Natural killer cell treated with Interleukin-12 subunit alpha and Interleukin-12 subunit beta and Interleukin-15 and Interleukin-18, amount 100 ng/mL, for 72 hours (primary cell): ENCODE measurements around the gene KIF7. TPM values are rescaled to one million over a fixed set of nuclear protein-coding genes. Genes with fewer than 3 reads are reported as not detected.

Experiments used
- ATAC-seq, 2 donors: fragments of 150-1000 bp; cut with Tn5 transposase in 1 of 2; sonication (Bioruptor Pico), chemical (Tn5 transposase) in 1 of 2; 2 replicates each; pipeline ENCODE4 v1.10.0; 2021
- DNase-seq: peaks from one replicate; pipeline ENCODE4 v3.0.0; 2022; ENCODE audit warnings: low spot score
- H3K27ac Mint-ChIP-seq, 2 donors: 1 replicate in 1 of 2; 2 replicates in 1 of 2; pipeline ENCODE4 v1.8.0; 2022; ENCODE audit warnings: mixed read lengths in 2 of 2, mild to moderate bottlenecking in 1 of 2, moderate library complexity in 1 of 2
- H3K27me3 Mint-ChIP-seq, 2 donors: 1 replicate in 1 of 2; 2 replicates in 1 of 2; pipeline ENCODE4 v1.8.0; 2022; ENCODE audit warnings: mixed read lengths in 2 of 2
- H3K36me3 Mint-ChIP-seq: one replicate; pipeline ENCODE4 v1.8.0; 2022; ENCODE audit warnings: mixed read lengths
- H3K4me1 Mint-ChIP-seq, 2 donors: 1 replicate in 1 of 2; 2 replicates in 1 of 2; pipeline ENCODE4 v1.8.0; 2022; ENCODE audit warnings: low read depth in 2 of 2, mixed read lengths in 2 of 2, mild to moderate bottlenecking in 1 of 2
- H3K4me3 Mint-ChIP-seq: one replicate; pipeline ENCODE4 v1.8.0; 2022; ENCODE audit warnings: mixed read lengths
- H3K9me3 Mint-ChIP-seq: 2 replicates; pipeline ENCODE4 v1.8.0; 2022; ENCODE audit warnings: mixed read lengths
- total RNA-seq, 2 donors: library from RNA; stranded (reverse); gene quantifications; one replicate each; pipeline ENCODE4 v1.2.3, GENCODE V29; 2022

The KIF7 gene
- total RNA-seq, 2 donors from 2014 or later, result 1.00 to 1.4 TPM

DNA sequence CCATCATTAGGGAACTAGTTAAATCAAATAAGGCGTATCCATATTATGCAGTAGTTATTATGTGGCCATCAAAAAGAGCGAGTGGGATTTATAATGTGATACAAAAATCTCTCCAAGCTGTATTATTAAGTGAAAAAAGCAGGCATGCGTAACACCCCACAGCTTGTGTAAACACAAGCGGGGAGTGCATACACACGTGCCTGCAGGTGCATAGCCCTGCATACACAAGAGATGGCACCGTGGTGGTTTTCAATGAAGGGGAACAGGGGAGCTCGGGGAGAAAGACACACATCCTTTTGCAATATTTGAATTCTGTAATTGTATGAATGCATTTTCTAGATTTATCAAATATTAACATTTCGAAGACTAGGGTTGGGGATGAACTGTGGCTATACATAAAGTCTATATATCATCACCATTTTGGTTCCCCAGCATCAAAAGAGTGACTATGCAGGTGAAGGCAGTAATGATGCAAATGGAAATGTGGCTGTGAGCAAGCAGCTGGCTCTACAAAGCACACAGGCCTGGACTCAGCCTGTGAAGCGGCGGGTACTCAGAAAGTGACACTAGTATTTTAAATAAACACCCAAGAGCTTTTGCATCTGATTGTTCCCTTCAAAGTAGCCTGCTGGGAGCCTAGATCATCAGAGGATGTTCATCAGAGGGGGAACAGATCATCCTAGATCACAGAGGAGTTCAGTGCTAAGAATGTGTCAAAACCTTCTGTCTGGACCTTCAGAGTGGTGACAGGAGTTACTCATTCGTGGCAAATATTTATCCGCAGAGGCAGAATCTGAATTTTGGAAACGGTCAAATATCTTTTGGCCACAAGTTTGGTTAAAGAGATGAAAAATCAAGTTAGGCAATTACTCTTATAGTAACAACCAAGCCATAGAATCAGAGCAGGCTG, 9.4 kb upstream of the KIF7 start:
- H3K4me1 Mint-ChIP-seq, result peaks cover 0 to 6% of the 10 kb centered on the region in 2 donors
- no peaks in the 10 kb centered on the region for H3K9me3 Mint-ChIP-seq

DNA sequence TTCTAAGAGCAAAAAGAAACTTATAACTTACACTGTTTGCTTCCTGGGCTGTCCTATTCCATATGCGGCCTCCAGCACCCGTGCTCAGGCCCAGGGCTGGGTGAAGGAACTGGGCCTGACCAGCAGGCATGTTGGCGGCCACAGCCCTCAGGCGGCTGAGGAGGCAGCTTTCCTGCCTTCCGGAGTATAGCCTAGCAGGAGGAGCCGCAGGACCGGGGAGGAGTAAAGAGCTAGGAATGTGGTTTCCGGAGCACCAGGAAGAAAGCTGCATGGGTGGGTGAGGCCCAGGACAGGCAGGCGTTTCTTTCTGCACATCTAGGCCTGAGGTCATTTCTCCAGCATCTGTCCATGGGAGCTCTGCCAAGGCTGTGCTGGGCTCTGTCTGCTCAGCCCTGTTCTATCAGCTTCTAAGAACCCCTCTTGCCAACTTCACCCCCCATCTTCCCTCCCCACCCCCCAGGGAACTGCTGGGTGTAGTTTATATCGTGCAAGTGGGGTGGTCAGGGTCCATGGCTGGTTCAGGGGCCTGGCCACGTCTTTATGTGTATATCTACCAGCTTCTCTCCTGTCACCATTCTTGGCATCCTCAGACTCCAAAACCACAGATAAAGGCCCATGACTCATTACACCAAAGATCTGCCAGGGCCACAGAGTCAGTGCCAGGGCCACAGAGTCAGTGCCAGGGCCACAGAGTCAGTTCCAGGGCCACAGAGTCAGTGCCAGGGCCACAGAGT, 7.8 kb upstream of the KIF7 start:
- Mint-ChIP-seq H3K9me3 (no peaks in the 10 kb centered on the region), H3K4me3 (no peak overlapping the region), H3K36me3 (no peaks in the 10 kb centered on the region), H3K4me1 (peaks cover 0 to 6% of the 10 kb centered on the region in 2 donors), H3K27ac (no peak overlapping the region), H3K27me3 (peaks cover 8 to 24% of the 10 kb centered on the region in 2 donors)
- ATAC-seq (no peak), DNase-seq (no peak)

More for the DNA sequence above, 9.4 kb upstream of the KIF7 start:
- DNase-seq, result no peak
- Mint-ChIP-seq H3K27me3 (peaks cover 0 to 19% of the 10 kb centered on the region in 2 donors), H3K36me3 (no peaks in the 10 kb centered on the region), H3K27ac (peak overlapping the region in 1 of 2 donors; percentile 53), H3K4me3 (peak overlapping the region; percentile 69)
- ATAC-seq, result no peak

DNA sequence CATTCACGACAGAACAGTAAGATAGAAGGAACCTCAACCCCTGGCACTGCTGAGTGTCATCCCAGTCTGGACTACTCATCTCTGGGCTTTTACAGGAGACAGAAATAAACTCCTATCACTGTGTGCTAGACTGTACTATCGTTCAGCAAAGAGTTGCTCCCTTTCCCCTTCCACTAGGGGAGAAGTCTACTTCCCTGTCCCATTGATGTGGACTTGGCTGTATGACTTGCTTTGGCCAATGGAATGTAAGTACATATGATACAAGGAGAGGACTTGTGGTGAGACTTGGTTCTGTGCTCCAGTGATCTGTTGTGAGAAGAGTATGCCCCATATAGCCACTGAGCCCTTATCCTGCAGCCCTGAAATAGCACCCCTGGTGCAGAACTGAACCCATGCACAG, 5.3 kb upstream of the KIF7 start:
- peaks cover 23 to 30% of the 10 kb centered on the region in 2 donors for H3K27me3 Mint-ChIP-seq
- no peak overlapping the region for H3K4me3 Mint-ChIP-seq
- H3K4me1 Mint-ChIP-seq, result peaks cover 4 to 8% of the 10 kb centered on the region in 2 donors
- no peaks in the 10 kb centered on the region for H3K9me3 Mint-ChIP-seq
- H3K27ac Mint-ChIP-seq, result no peak overlapping the region
- H3K36me3 Mint-ChIP-seq, result no peaks in the 10 kb centered on the region
- no peak for ATAC-seq
- DNase-seq, result no peak

DNA sequence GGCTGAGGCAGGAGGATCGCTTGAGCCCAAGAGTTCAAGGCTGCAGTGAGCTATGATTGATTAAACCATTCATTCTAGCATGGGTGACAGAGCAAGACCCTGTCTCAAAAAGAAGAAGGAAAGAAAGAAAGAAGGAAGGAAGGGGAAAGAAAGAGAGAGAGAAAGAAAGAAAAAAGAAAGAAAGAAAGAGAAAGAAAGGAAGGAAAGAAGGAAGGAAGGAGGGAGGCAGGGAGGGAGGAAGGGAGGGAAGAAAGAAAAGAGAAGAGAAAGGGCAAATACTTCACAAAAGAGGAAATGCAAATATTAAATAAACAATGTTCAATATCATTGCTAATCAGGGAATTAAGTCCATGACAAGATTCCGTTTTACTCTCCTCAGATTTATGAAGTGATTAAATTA, 4.0 kb upstream of the KIF7 start:
- Mint-ChIP-seq H3K27me3 (peaks cover 32 to 34% of the 10 kb centered on the region in 2 donors), H3K36me3 (no peaks in the 10 kb centered on the region), H3K4me3 (no peak overlapping the region), H3K27ac (no peak overlapping the region), H3K4me1 (peaks cover 9 to 10% of the 10 kb centered on the region in 2 donors), H3K9me3 (no peaks in the 10 kb centered on the region)
- ATAC-seq (no peak), DNase-seq (no peak)

DNA sequence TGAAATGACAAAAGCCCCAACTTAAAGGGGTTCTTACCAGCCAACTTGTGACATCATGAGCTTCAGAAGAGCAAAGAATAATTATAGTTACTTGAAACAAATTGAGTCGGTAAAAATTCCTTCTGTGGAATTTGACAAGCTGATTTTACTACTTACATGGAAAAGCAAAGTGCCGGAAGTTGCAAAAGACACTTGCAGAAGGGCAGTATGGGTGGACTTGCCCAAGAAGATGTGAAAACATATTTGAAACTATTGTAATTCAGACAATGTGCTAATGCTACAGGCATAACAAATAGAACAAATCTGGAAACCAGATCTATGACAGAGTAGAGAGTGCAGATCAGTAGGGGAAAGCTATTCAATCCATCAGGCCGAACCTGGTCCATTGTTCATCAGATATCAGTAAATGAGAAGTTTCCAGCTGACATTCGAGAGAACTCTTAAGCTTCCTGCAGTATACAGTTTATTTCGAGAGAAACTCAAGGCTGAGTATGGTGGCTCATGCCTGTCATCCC, 2.5 kb upstream of the KIF7 start:
- H3K9me3 Mint-ChIP-seq, result no peaks in the 10 kb centered on the region
- no peak for ATAC-seq
- H3K4me1 Mint-ChIP-seq, result peaks cover 10% of the 10 kb centered on the region in 2 donors
- H3K27me3 Mint-ChIP-seq, result peaks cover 34 to 44% of the 10 kb centered on the region in 2 donors
- H3K27ac Mint-ChIP-seq, result peak overlapping the region in 1 of 2 donors; percentile 76
- H3K36me3 Mint-ChIP-seq, result no peaks in the 10 kb centered on the region
- DNase-seq, result no peak
- no peak overlapping the region for H3K4me3 Mint-ChIP-seq

DNA sequence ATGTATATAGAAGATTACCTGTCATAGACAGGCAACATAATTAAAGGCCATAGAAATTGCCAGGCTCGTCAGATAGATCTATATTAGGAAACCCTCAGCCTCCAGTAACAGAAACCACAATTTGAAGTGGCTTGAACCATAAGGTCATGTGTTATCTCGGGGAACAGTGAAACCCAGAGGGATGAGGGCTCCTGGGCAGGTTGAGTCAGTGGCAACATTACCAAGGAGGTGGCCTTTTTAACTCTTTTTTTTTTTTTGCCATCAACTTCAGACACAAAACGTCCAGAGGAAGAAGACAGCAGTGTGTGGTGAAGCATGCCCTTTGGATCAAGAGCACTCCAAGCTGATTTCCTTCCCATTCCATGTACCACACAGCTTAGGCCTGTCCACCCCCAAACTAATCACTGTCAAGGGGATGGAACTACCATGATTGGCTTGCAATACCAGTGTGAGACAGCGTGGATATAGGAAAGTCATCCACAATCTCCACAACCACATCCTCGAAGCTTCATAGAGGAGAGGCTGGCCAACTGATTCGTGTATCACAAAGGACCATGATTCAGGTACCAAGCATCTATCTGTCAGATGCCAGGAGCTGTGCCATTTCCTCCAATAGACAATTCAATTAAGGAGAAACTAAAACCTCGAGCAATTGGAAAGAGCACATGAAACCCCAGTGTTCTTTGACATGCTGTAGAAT, 999 bp upstream of the KIF7 start:
- Mint-ChIP-seq H3K4me1 (peaks cover 10% of the 10 kb centered on the region in 2 donors), H3K4me3 (peak overlapping the region; percentile 74), H3K27me3 (peaks cover 28 to 44% of the 10 kb centered on the region in 2 donors), H3K36me3 (no peaks in the 10 kb centered on the region), H3K27ac (peak overlapping the region in 1 of 2 donors; percentile 37), H3K9me3 (no peaks in the 10 kb centered on the region)
- ATAC-seq (no peak), DNase-seq (no peak)

- Mint-ChIP-seq H3K4me1 (peaks cover 10% of the 10 kb centered on the region in 2 donors), H3K9me3 (no peaks in the 10 kb centered on the region), H3K4me3 (peak overlapping the region; percentile 63), H3K27me3 (peaks cover 22 to 42% of the 10 kb centered on the region in 2 donors), H3K27ac (no peak overlapping the region), H3K36me3 (no peaks in the 10 kb centered on the region)
- ATAC-seq, result no peak
- no peak for DNase-seq
Observed at GRCh38 chr15:89654301-89654761, 936 bp downstream of the KIF7 start.

DNA sequence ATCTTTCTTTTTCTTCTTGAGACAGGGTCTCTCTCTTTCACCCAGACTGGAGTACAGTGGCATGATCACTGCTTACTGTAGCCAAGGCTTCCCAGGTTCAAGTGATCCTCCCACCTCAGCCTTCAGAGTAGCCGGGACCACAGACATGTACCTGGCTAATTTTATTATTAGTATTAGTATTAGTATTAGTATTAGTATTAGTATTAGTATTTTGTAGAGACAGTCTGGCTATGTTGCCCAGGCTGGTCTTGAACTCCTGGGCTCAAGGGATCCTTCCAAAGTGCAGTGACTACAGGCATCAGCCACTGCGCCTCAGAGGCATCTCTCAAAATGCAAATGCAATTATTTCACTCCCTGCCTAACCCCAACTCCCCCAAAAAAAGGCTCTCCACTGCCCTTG, 1.7 kb downstream of the KIF7 start:
- no peak overlapping the region for H3K4me3 Mint-ChIP-seq
- peaks cover 17 to 36% of the 10 kb centered on the region in 2 donors for H3K27me3 Mint-ChIP-seq
- no peaks in the 10 kb centered on the region for H3K9me3 Mint-ChIP-seq
- ATAC-seq (no peak), DNase-seq (no peak)
- H3K4me1 Mint-ChIP-seq, result peaks cover 10% of the 10 kb centered on the region in 2 donors
- no peak overlapping the region for H3K27ac Mint-ChIP-seq
- no peaks in the 10 kb centered on the region for H3K36me3 Mint-ChIP-seq

DNA sequence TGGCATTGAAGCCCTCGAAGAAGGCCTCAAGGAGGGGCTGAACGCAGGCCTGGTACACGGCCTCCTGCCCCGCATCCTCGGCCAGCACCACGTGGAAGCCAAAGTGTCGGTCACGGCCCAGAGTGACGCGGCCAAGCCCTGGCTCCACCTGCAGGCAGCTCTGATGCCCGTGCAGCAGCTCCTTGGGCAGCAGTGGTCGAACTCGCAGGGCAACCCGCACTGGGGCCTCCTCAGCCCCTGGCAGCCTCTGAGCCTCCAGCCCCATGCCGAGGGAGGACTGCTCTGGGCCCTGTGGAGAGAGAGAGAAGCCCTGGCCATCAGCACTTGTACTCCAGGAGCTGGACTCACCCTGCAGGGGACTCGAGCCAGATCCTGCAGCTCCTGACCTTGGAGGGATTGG, 2.6 kb downstream of the KIF7 start:
- H3K4me3 Mint-ChIP-seq, result no peak overlapping the region
- H3K36me3 Mint-ChIP-seq, result no peaks in the 10 kb centered on the region
- peaks cover 10% of the 10 kb centered on the region in 2 donors for H3K4me1 Mint-ChIP-seq
- ATAC-seq (no peak), DNase-seq (no peak)
- H3K9me3 Mint-ChIP-seq, result no peaks in the 10 kb centered on the region
- no peak overlapping the region for H3K27ac Mint-ChIP-seq
- H3K27me3 Mint-ChIP-seq, result peaks cover 17 to 36% of the 10 kb centered on the region in 2 donors

- Mint-ChIP-seq H3K4me1 (peaks cover 10 to 13% of the 10 kb centered on the region in 2 donors), H3K9me3 (no peaks in the 10 kb centered on the region), H3K36me3 (no peaks in the 10 kb centered on the region), H3K4me3 (no peak overlapping the region), H3K27me3 (peaks cover 17 to 36% of the 10 kb centered on the region in 2 donors), H3K27ac (no peak overlapping the region)
- no peak for DNase-seq
- no peak for ATAC-seq
Observed at GRCh38 chr15:89652131-89652530, 3.1 kb downstream of the KIF7 start.

DNA sequence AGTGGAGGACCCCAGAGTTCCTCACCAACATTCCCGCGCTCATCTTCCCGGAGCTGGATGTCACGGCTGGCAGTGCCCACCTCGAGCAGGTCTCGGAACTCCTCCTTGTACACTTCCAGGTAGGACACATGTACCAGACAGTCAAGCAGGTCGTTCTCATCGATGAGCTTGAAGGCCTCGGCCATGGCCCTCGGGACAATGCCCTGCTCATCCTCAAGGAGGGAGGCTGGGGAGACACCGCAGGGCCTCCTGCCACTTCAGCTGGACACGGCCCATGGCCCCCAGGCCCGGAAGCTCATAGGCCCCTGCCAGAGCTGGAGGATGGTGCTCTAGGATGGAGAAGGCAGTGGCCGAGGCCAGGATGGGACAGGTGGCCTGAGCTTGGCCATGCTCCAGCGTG, 5.6 kb downstream of the KIF7 start:
- DNase-seq (no peak), ATAC-seq (no peak)
- Mint-ChIP-seq H3K4me3 (no peak overlapping the region), H3K27me3 (peaks cover 9 to 16% of the 10 kb centered on the region in 2 donors), H3K9me3 (no peaks in the 10 kb centered on the region), H3K36me3 (no peaks in the 10 kb centered on the region), H3K27ac (no peak overlapping the region), H3K4me1 (peaks cover 4 to 10% of the 10 kb centered on the region in 2 donors)

DNA sequence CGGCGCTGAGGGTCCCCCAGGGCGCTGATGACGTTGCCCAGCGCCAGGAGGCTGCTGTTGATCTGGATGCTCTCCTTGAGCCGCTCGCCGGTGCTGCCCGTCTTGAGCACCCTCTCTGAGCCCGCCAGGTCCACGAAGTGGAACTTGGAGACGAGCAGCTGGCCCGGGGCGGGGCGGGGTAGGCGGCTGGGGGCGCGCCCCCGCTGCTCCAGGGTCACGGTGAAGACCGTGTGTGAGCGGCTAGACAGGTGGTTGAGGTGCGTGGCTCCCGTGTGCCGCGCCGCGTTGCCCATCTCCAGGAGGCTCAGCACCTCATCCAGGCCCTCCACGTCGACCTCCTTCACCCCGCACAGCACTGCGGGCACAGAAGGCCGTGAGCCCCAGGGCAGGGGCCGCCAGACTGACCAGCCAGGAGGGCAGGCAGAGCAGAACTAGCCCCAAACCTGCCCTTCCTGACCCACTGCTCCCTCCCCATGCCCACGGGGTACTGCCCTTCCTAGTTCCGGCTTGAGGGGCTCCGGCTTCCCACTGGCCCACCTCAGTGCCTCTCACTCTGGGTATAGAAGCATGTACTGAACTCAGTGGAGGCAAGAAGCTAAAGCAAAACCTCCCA, 6.1 kb downstream of the KIF7 start:
- H3K9me3 Mint-ChIP-seq, result no peaks in the 10 kb centered on the region
- no peak overlapping the region for H3K4me3 Mint-ChIP-seq
- H3K36me3 Mint-ChIP-seq, result no peaks in the 10 kb centered on the region
- ATAC-seq (peak in 1 of 2 donors; percentile 4), DNase-seq (no peak)
- H3K4me1 Mint-ChIP-seq, result peaks cover 0 to 4% of the 10 kb centered on the region in 2 donors
- H3K27me3 Mint-ChIP-seq, result peaks cover 4 to 10% of the 10 kb centered on the region in 2 donors
- H3K27ac Mint-ChIP-seq, result no peak overlapping the region
